Glomerular endothelial cell (primary cell): ENCODE results near the gene SESN1. TPM values are rescaled to one million over a fixed set of nuclear protein-coding genes. Genes with fewer than 3 reads are reported as not detected.

ENCODE experiments used
- DNase-seq: peaks from one replicate; pipeline ENCODE4 v3.0.0-alpha.2; 2011; ENCODE audit warnings: low read depth, low spot score; ENCODE audit errors: extremely low read depth
- total RNA-seq: library from RNA; depleted of rRNA; stranded (reverse); fragments of >200 nt; gene quantifications from 2 replicates; pipeline ENCODE4 v1.2.3, GENCODE V29; 2015

The SESN1 gene
- total RNA-seq, 1 donor from 2014 or later: 20.2 TPM

- no peak for DNase-seq
Observed at GRCh38 chr6:108966855-108967755, 127.5 kb downstream of the SESN1 start.

DNA sequence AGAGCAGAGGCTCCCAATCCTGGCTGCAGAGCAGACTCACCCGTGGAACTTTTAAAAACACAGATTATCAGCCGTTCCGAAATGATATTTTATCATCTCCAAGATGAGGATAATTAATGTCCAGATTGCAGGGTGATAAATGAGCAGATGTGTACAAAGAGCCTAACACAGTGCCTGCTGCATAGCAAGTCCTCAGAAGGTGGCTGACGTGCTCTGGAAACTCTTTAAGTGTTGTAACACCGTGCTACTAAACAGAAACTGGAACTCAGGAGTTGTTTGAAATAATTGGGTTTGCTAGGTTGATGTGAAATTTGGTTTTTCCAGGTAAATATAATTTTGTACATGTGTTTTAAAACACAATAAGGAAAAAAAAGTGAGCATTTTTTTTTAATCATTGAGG, 128.4 kb downstream of the SESN1 start:
- no peak for DNase-seq

DNA sequence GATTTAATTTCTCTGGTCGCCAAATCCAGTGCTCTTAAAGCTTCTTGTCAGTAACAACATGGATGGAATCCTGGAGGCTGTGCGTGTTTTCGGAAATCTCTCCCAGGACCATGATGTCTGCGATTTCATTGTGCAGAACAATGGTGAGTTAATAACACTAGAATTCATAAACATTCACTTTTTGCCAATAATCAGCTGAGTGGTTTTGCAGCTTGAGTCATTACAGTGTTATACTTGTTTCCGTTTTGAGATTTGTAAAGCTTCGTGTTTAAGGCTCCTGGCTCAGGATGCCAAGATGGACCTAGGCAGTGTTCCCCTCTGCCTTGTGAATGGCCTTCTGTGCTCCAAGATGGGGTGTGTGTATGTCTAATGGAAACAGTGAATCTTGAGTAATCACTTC, 132.7 kb downstream of the SESN1 start:
- no peak for DNase-seq

GRCh38 chr6:108961077-108961476, 133.6 kb downstream of the SESN1 start:
- DNase-seq: no peak

- DNase-seq: no peak
Observed at GRCh38 chr6:108960601-108961000, 134.0 kb downstream of the SESN1 start.

- no peak for DNase-seq
Observed at GRCh38 chr6:108959972-108960582, 134.6 kb downstream of the SESN1 start.

DNA sequence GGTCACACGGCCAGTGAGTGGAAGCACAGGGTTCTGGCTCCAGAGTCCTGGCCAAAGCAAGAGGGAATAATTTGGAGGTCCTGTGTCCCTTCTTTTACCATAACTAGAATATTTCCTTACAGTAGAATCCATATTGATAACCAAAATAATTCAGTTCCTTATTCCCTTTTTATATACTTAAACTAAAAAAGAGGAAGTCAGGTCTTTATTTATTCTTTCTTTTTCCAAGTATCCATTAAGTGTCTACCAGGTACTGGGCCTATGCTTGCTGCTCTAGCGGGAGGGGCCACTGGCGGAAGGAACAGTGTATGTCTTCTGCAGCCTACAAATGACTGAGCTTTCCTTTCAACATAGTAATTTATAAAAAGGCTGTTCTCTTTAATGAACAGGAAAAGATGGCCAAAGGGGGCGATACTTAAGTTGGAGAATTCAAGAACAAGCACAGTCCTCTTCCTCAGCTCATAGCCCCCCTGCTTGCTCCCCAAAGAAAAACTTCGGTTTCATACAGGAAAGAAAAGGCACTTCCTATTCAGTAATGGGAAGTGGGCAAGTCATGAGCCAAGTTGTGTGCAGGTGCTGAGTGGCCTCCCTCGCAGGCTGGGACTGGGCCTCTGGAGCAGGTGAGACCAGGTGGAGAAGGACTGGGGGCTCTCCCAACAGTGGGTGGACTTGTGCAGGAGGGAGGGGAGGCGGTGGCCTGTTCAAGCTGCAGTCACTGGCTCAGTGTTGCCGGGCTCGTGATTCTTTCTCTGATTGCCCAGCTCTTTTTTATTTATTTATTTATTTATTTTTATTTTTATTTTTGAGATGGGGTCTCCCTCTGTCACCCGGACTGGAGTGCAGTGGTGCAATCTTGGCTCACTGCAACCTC, 135.5 kb downstream of the SESN1 start:
- no peak for DNase-seq

DNA sequence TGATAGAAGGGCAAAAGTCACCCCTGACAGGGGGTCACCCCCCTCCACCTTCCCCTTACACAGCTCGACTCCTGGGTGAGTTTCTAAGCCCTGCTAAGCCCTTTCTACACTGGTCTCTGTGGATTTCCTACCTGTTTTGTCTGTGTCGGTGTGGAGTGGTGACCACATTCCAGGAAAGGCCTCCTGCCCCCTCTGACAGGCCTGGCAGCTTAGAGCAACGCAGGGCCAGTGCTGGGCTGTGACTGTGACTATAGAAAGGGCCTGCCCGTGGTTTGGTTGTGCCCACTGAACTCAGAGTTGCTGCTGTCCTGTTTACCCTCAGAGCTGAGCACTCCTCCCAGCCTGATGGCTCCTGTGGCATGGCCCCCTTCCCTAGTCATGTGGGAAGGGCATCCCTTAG, 137.4 kb downstream of the SESN1 start:
- DNase-seq: no peak

GRCh38 chr6:108955329-108955949, 139.2 kb downstream of the SESN1 start:
- DNase-seq: no peak

DNA sequence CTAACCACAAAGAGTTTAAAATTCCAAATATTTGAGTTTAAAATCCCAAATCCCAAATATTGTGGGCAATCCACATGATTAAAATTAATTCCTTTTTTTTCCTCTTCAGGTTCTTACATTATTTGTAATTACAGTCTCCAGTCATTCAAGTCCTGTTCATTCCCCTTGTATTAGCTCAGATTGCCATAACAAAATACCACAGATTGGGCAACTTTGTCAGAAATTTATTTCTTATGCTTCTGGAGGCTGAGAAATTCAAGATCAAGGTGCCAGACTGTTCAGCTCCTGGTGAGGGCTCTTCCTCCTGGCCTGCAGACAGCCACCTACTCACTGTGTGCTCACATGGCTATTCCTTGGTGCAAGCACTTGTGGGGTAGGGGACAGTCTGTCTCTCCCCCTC, 141.0 kb downstream of the SESN1 start:
- no peak for DNase-seq

DNA sequence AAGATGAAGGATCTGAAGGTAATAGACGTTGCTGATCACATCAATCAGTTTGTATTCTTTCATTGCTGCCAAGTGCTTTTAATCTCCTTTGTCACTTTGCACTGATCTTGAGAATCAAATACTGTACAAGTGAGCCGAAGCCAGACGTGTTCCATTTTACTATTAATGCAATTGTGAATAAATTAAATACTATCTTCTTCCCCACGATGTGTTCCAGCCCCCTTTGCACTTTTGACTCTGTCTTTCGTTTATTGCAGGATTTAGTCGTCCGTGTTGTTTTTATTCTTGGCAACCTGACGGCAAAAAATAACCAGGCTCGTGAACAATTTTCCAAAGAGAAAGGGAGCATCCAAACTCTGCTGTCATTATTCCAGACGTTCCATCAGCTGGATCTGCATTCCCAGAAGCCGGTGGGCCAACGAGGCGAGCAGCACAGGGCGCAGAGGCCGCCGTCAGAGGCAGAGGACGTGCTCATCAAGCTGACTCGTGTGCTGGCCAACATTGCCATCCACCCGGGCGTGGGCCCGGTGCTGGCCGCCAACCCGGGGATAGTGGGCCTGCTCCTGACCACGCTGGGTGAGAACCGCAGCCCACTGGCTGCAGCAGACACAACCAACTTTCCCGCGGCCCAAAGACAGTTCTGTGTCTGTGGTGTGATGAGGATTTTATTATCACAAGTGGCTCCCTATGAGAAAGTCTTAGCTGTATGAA, 141.7 kb downstream of the SESN1 start:
- DNase-seq: no peak

- DNase-seq: no peak
Observed at GRCh38 chr6:108951351-108951953, 143.2 kb downstream of the SESN1 start.

GRCh38 chr6:108948181-108948661, 146.4 kb downstream of the SESN1 start:
- DNase-seq: no peak

DNA sequence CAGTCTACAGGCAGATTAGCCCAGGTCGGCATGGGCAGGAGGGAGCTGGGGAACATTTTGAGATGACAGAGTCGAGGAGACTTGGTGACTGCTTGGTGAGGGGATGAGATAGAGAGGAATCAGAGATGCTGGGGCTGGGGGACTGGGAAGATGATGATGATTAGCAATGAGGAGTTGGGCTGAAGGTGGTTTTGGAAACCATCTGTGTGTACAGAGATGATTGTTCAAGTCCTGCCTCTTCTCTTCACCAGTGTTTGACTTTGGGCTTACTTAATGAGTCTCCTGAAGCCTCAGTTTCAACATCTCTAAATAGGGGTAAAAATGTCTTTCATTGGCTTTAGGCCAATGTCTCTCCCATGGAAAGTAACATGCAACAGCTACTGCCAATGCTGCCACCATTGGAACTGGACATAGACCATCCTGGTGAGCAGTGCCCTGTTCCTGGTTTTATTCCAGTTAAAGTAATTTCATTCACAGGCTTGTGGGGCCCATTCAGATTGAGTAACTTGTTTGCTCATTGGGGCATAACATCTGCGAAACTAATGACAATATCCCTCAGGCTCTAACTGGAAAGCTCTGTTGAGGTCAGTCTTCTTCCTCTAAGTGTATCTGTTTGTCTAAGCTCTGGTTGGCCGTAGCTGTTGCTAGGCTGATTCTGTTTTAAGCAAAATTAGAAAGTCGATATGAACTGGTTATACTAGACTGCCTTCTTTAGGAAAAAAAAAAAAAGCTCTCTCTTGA, 147.4 kb downstream of the SESN1 start:
- DNase-seq: no peak

- DNase-seq: no peak
Observed at GRCh38 chr6:108946695-108947094, 148.0 kb downstream of the SESN1 start.

- no peak for DNase-seq
Observed at GRCh38 chr6:108945681-108946159, 148.9 kb downstream of the SESN1 start.

DNA sequence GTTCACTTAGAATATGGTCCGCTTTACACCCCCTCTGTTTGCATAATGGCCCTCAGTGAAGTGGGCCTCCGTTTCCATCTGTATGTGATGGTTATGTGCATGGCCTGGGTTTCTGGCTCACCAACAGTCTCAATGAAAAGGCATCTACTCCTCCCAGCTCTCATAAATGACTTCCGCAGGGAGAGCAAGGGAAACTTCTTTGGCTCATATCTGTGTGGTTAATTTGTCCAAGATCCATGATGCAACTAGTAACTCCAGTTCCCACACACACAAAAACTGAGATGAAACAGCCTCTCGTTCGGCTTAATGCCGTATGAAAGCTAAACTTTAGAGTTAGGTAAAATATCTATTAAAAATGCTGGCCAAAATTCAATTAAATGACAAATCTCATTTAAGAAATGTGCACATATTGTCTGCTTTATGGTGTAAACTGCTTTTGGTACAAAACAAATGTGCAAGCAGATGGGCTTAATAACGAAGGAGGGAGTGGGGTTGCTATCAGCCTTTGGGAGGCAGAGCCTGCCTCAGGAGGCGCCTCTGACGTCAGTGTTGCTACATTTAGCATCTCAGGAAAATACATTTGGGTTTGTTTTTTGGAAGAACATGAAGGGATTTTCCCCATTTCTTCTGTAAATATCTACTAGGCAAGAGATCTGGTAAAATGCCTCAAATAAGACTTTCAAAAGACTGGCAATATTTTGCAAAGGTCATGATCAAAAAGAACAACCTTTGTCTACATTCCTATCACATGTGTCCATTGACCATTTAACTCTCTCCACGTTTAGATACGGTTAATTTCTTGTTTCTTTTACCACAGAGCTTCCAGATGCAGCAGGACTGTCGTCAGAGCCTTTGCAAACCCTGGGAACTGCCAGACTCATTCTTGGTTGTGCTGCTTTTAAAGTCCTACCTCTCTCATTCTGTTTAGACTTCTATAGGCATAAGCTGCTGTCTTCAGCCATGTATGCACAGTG, 149.7 kb downstream of the SESN1 start:
- no peak for DNase-seq

DNA sequence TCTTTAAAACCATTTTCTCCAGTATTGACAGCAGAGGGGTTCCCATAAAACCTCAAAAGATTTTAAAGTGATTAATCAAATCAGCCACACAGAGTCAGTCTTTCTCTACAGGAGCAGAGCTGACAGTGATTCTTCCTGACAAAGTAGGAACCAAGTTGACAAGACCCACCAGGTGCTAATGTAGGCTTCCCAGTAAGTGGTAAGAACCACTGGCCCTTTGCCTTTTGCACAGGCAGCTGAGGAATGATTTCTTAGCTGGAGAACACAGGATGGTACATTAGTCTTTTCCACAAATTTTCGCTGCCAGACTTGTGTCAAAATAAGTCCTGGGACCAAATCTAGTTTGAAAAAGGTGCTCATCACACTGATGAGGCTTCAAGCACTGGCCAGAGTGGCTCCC, 150.6 kb downstream of the SESN1 start:
- DNase-seq: no peak
